SJCRH30 (cell line): ENCODE measurements around the gene IL10RB. TPM values are rescaled to one million over a fixed set of nuclear protein-coding genes. Genes with fewer than 3 reads are reported as not detected.
"Not testable (repeated sequence)": the region's sequence is repeated elsewhere in the genome, so short reads cannot be mapped to it uniquely, and the experiment has no call there.

Source experiments
- DNase-seq, 2 experiments: peaks; one replicate each; pipeline ENCODE4 v3.0.0-alpha.2; 2015 to 2020
- H3K27ac ChIP-seq: fragments of 250-450 bp; sonication (Bioruptor Pico); 2 replicates; pipeline ENCODE4 v1.5.1; 2020; ENCODE audit warnings: mild to moderate bottlenecking, moderate library complexity
- H3K27me3 ChIP-seq: fragments of 250-450 bp; sonication (Bioruptor Pico); 2 replicates; pipeline ENCODE4 v1.5.1; 2020; ENCODE audit warnings: mild to moderate bottlenecking, moderate library complexity
- H3K36me3 ChIP-seq: fragments of 250-450 bp; sonication (Bioruptor Pico); 2 replicates; pipeline ENCODE4 v1.5.1; 2020; ENCODE audit warnings: mild to moderate bottlenecking, moderate library complexity
- H3K4me1 ChIP-seq: fragments of 250-450 bp; sonication (Bioruptor Pico); 2 replicates; pipeline ENCODE4 v1.5.1; 2020; ENCODE audit warnings: mild to moderate bottlenecking, moderate library complexity
- H3K4me3 ChIP-seq: fragments of 250-450 bp; sonication (Bioruptor Pico); 2 replicates; pipeline ENCODE4 v1.5.1; 2020; ENCODE audit warnings: mild to moderate bottlenecking, moderate library complexity
- H3K9me3 ChIP-seq: fragments of 250-450 bp; sonication (Bioruptor Pico); replicated peaks from 2 replicates; pipeline ENCODE4 v1.5.1; 2020; ENCODE audit warnings: mild to moderate bottlenecking, moderate library complexity
- total RNA-seq: library from RNA; depleted of rRNA; stranded (reverse); fragments of >200 nt; shearing (Covaris generic); gene quantifications from 2 replicates; pipeline ENCODE4 v1.2.3, GENCODE V29; 2014

Gene IL10RB
- total RNA-seq, 1 experiment from 2014 or later, result 8.8 TPM

DNA sequence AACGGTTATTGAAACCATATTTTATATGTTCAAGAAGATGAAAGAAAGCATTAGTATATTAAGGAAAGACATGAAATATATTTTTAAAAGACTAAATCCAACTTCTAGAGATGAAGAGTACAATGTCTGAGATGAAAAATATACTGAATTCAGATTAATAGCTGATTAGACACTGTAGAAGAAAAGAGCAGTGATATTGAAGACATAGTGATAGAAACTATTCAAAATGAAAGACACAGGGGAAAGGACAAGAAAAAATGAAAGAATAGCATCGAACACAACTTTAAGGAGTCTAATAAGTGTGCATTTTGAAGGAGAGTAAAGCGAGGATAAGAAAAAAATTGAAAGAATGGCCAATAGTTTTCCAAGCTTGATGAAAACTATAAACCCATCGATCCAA lies 47.4 kb downstream of the IL10RB start:
- Histone ChIP-seq H3K4me1 (peaks cover 40% of the 10 kb centered on the region), H3K36me3 (no peaks in the 10 kb centered on the region), H3K4me3 (no peak overlapping the region), H3K9me3 (peaks cover 16% of the 10 kb centered on the region), H3K27ac (peak overlapping the region; percentile 15; the same call in 1 of the 2 replicates), H3K27me3 (no peaks in the 10 kb centered on the region)
- no peak for DNase-seq

DNA sequence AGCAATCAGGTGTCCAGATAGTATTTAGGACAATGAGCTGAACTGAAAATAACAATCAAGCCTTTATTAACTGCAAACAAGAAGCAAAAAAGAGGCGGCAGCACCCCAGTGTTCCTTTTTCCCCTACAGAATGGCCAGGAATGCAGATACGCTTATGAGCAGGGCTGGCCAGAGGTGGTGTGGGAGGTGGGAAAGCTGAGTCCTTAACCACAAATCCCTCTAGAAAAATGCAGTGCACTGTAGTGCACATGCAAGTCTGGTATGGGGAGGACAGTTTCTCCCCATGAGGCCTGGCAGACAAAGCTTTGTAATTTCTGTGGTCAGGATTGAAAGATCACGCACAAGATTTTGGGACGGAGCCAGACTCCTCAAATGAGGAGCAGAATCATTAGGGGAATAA lies 47.9 kb downstream of the IL10RB start:
- H3K36me3 ChIP-seq, result no peaks in the 10 kb centered on the region
- H3K27ac ChIP-seq, result peak overlapping the region; percentile 15
- DNase-seq, result peak; percentile 80 to 88
- H3K27me3 ChIP-seq, result no peaks in the 10 kb centered on the region
- H3K9me3 ChIP-seq, result peaks cover 16% of the 10 kb centered on the region
- no peak overlapping the region for H3K4me3 ChIP-seq
- peaks cover 37% of the 10 kb centered on the region for H3K4me1 ChIP-seq

DNA sequence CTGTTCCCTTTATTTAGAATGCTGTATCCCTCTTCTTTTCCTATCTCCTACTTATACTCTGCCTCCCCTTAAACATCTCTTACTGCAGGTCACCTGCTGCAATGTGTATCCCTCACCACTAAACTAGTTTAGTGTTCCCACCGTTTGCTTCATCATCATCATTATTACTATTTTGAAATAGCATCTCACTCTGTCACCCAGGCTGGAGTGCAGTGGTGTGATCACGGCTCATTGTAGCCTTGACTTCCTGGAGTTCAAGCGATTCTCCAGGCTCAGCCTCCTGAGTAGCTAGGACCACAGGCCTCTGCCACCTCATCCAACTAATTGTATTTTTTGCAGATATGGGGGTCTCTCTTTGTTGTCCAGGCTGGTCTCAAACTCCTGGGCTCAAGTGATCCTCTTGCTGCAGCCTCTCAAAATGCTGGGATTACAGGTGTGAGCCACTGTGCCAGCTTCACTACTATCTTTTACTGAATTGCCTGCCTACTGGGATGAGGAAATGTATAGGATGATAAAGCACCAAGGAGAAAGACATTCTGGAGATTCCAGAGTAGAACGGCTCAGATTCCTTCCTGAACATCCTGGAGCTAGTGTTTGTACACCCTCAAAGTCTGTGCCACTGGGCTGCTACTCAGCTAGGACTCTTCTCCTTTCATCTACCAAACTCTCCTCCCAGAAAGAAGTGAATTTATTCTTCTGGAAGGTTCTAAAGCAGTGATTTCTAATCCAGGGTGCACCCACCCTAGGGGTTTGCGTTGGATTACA lies 50.0 kb downstream of the IL10RB start:
- H3K4me1 ChIP-seq, result peaks cover 30% of the 10 kb centered on the region
- no peak for DNase-seq
- H3K27ac ChIP-seq, result no peak overlapping the region
- no peaks in the 10 kb centered on the region for H3K36me3 ChIP-seq
- no peaks in the 10 kb centered on the region for H3K27me3 ChIP-seq
- H3K9me3 ChIP-seq, result peaks cover 11% of the 10 kb centered on the region
- H3K4me3 ChIP-seq, result no peak overlapping the region

DNA sequence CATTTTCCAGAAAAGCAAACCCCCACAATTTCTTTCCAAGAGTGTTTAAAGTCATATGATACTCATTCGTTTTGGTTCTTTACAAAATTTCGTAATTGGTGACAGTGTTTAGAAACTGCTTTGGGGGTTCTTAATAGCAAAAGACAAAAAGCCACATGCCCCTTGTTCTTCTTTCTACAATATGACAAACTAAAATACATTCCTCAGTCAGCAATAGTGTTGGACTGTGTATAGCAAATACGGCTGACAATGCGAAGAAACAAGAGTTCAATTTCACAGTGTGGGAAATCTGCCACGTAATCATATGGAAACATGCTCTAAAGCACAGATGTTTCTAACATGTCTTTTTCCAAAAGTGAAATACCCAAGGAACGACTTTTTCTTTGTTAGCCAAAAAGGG lies 51.0 kb downstream of the IL10RB start:
- no peak overlapping the region for H3K27ac ChIP-seq
- H3K4me1 ChIP-seq, result peaks cover 26% of the 10 kb centered on the region
- no peaks in the 10 kb centered on the region for H3K27me3 ChIP-seq
- H3K4me3 ChIP-seq, result no peak overlapping the region
- H3K9me3 ChIP-seq, result peaks cover 11% of the 10 kb centered on the region
- H3K36me3 ChIP-seq, result no peaks in the 10 kb centered on the region
- DNase-seq, result no peak

DNA sequence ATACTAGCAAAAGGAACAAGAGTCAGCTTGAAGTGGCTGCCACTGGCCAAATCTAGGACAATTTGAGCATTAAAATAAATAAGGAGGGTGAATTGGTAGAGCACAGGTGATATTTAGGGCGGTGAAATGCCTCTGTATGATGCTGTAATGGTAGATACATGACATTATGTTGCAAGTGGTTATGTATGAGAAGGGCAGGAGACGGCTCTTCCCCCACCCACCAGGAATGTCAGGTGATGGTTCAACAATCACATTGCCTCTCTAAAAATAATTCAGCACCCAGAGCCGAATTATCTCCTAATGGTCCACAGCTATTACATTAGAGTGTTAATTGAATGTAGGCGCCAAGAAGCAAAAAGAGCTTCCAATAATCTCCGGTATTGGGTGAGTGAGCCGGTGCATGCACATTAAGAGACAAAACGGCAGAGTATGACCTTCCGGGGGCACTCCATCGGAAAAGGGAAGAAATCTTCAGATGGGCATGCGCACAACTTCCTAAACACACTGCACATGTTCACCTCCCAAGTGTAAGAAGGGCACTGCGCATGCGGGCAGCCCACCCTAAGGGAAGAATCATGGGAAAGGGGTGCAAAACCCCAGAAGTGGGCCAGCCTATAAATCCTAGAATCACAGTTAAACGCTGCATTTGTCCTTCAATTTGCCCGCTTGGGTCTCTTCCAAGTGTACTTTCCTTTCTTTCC lies 51.8 kb downstream of the IL10RB start:
- Histone ChIP-seq H3K4me3 (no peak overlapping the region), H3K27ac (no peak overlapping the region)

DNA sequence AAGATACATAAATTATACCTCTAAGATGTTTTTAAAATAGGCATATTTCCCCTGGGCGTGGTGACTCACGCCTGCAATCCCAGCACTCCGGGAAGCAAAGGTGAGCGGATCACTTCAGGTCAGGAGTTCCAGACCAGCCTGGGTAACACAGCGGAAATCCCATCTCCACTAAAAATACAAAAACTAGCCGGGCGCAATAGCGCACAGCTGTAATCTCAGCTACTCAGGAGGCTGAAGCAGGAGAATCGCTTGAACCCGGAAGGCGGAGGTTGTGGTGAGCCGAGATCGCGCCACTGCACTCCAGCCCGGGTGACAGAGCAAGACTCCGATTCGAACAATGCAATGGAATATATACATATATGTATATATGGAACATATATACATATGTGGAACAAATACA lies 54.8 kb downstream of the IL10RB start:
- not testable (repeated sequence) for H3K27me3 ChIP-seq, H3K9me3 ChIP-seq, DNase-seq, H3K4me3 ChIP-seq, H3K4me1 ChIP-seq, H3K27ac ChIP-seq, H3K36me3 ChIP-seq

More for the DNA sequence above, 51.8 kb downstream of the IL10RB start:
- Histone ChIP-seq H3K4me1 (peaks cover 22% of the 10 kb centered on the region), H3K9me3 (peaks cover 11% of the 10 kb centered on the region), H3K27me3 (no peaks in the 10 kb centered on the region), H3K36me3 (no peaks in the 10 kb centered on the region)
- DNase-seq, result no peak

DNA sequence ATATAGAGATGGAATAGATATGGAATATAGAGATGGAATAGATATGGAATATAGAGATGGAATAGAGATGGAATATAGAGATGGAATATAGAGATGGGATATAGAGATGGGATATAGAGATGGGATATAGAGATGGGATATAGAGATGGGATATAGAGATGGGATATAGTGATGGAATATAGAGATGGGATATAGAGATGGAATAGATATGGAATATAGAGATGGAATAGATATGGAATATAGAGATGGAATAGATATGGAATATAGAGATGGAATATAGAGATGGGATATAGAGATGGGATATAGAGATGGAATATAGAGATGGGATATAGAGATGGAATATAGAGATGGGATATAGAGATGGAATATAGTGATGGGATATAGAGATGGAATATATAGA lies 57.4 kb downstream of the IL10RB start:
- not testable (repeated sequence) for H3K36me3 ChIP-seq, DNase-seq, H3K27ac ChIP-seq, H3K4me1 ChIP-seq, H3K9me3 ChIP-seq, H3K27me3 ChIP-seq
- peak overlapping the region; percentile 92 for H3K4me3 ChIP-seq

DNA sequence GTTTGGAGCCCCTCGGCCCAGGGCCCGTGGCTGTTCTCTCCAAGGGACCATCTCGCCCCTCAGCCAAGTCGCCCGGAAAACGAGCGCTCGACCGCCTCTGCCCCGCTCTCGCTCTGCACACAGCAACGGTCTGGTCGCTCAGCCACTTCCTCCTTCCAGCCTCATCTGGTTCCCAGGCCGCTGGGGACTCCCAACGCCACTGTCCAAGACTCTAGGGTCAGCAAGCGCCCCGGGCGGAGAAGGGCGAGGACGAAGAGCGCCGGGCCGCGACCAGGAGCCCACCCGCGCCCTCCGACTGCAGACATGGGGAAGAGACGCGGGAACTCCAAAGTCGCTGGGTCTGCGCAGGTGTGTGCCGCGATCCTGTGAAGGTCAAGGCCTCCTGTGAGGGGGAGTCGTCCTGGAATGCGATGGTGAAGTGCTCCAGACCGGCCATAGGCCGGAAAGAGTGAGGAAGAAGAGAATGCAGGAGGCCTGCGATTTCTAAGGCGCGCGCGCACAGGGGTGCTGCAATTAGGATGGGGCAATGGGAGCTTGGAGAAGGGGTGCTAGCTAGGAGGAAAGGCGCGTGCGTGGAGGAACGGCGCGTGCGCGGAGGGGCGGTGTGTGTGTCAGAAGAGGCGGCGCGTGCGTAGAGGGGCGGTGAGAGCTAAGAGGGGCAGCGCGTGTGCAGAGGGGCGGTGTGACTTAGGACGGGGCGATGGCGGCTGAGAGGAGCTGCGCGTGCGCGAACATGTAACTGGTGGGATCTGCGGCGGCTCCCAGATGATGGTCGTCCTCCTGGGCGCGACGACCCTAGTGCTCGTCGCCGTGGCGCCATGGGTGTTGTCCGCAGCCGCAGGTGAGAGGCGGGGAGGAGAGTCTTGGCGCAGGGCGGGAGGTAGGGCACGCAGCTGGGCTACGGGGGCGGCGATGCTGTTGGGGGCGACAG lies 58.4 kb downstream of the IL10RB start, which contains the start of gene IFNAR1:
IFNAR1 (plus strand) TSS at position 680 of the 931 bp plus-strand sequence; CDS start at position 766, 86 bp downstream.
- H3K4me3 ChIP-seq, result peak within 1 kb of the TSS; percentile 92
- no peaks in the 10 kb centered on the region for H3K36me3 ChIP-seq
- H3K4me1 ChIP-seq, result peaks cover 11% of the 10 kb centered on the region; the same call in 1 of the 2 replicates
- no peaks in the 10 kb centered on the region for H3K9me3 ChIP-seq
- DNase-seq, result peak; percentile 99 to 100
- H3K27me3 ChIP-seq, result no peaks in the 10 kb centered on the region
- peak within 1 kb of the TSS; percentile 90 for H3K27ac ChIP-seq

DNA sequence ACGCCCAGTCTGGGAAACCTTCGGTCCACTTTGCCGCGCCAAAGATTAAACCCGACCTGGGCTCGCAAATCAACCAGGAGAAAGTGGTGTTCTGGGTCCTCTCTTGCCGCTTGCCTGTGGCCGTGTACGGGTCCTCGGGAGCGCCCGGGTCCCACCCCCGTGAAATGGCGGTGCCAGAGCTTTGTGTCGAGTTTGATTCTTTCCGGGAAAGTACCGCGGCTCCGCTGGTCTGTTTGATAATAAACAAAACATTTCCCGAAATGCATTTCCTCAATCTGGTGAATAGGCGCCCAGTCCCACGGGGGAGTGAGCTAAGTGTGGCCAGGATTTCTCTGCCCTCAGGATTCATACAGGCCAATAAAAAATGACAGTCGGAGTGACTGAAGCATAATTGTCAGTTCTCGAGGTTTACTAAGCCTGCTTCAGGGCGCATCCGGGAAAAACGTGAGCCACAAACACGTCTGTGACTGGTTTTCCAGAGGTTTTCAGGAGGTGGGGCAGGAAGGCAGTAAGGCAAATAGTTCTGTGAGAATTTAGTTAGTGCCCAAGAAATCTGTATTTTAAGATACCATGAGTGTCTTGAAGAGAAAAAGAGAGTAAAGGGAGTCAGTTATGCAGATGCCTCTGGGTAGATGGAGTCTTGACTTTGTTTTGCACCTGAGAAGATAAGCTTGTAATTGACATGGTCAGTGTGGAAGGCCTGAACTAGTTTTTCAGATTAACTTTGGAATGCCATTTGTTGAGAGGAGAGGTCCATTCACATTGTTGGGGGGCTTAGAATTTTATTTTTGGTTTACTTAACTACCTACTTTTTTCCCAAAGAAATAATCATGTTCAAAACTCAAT lies 59.3 kb downstream of the IL10RB start:
- DNase-seq, result peak; percentile 68 to 75
- no peaks in the 10 kb centered on the region for H3K9me3 ChIP-seq
- H3K4me1 ChIP-seq, result peaks cover 12% of the 10 kb centered on the region; the same call in 1 of the 2 replicates
- peak overlapping the region; percentile 90 for H3K27ac ChIP-seq
- H3K27me3 ChIP-seq, result no peaks in the 10 kb centered on the region
- peaks cover 2% of the 10 kb centered on the region for H3K36me3 ChIP-seq
- peak overlapping the region; percentile 92 for H3K4me3 ChIP-seq

DNA sequence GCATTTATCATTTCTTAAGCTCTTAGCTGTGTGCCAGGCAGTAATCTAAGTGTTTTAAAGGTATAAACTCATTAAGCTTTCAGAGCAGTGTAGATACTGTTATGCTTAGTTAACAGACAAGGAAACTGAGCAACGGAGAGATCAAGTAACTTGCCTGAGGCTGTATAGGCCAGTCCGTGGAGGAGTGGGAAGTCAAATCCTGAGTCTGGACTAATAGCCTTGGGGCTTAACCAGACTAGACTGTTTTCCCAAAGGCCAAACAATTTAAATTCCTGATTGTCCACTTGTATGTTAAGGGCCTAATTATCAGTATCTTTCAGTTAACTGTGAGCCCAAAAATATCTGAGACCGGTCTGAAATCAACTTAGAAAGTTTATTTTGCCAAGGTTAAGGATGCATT lies 61.2 kb downstream of the IL10RB start:
- no peak for DNase-seq
- peaks cover 12% of the 10 kb centered on the region; the same call in 1 of the 2 replicates for H3K4me1 ChIP-seq
- H3K9me3 ChIP-seq, result peaks cover 7% of the 10 kb centered on the region
- H3K36me3 ChIP-seq, result peaks cover 17% of the 10 kb centered on the region
- no peak overlapping the region for H3K4me3 ChIP-seq
- H3K27ac ChIP-seq, result no peak overlapping the region
- no peaks in the 10 kb centered on the region for H3K27me3 ChIP-seq

DNA sequence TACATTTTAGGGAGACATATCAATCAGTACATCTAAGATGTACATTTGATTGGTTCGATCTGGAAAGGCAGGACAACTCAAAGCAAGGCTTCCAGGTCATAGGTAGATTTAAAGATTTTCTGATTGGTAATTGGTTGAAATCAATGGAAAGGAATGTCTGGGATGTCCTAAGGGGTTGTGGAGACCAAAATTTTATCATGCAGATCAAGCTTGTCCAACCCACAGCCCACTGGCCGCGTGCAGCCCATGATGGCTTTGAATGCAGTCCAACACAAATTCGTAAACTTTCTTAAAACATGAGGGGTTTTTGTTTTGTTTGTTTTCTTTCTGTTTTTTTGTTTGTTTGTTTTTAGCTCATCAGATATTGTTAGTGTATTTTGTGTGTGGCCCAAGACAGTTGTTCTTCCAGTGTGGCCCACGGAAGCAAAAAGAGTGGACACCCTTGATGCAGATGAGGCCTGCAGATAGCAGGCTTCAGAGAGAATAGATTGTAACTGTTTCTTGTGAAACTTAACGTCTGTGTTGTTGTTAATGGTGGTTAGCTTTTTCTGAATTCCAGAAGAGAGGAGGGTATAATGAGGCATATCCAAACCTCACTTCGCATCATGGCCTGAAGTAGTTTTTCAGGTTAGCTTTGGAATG lies 61.7 kb downstream of the IL10RB start:
- Histone ChIP-seq H3K27ac (no peak overlapping the region), H3K27me3 (no peaks in the 10 kb centered on the region), H3K9me3 (peaks cover 12% of the 10 kb centered on the region), H3K4me3 (no peak overlapping the region), H3K36me3 (peaks cover 23% of the 10 kb centered on the region), H3K4me1 (peaks cover 12% of the 10 kb centered on the region; the same call in 1 of the 2 replicates)
- no peak for DNase-seq

DNA sequence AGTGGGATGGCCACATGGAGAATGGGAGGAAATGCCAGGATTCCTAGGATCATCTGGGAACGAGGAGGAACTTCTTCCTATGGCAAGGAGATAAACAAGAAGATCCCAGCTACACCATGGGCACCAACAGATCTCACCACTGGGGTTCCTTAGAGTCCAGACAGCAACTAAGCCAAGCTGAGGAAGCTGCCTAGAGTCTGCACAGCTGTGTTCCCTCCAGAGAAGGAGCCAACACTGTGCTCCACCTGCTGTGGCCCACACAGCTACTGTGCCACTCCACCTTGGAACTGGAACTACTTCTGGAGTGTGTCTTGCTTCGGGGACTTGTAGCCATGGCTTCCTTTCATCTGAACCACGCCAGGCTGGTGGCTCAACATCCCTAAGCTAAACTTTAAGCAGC lies 64.6 kb downstream of the IL10RB start:
- Histone ChIP-seq H3K4me1 (peaks cover 11% of the 10 kb centered on the region; the same call in 1 of the 2 replicates), H3K27ac (no peak overlapping the region), H3K36me3 (peaks cover 39% of the 10 kb centered on the region), H3K9me3 (peaks cover 26% of the 10 kb centered on the region), H3K4me3 (no peak overlapping the region), H3K27me3 (no peaks in the 10 kb centered on the region)
- no peak for DNase-seq

DNA sequence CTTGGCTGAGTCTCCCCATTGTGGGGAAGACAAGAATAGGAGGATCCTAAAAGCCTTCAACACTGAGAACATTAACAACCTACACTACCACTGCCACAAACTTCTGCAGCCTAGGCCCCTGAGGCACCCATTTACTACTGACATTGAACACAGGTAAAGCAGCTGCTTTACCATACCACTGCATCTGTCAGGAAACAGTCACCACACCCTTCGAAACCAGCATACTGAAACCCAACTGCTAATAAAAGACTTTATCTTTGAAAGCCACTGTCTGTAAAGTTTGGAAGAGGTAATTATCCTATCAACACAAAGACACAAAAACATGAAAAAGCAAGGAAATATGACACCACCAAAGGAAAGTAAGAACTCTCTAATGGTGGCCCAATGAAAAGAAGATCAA lies 66.0 kb downstream of the IL10RB start:
- H3K27ac ChIP-seq, result no peak overlapping the region
- H3K9me3 ChIP-seq, result peaks cover 26% of the 10 kb centered on the region
- H3K4me3 ChIP-seq, result no peak overlapping the region
- no peaks in the 10 kb centered on the region for H3K27me3 ChIP-seq
- no peak for DNase-seq
- peaks cover 44% of the 10 kb centered on the region for H3K36me3 ChIP-seq
- peaks cover 7% of the 10 kb centered on the region; the same call in 1 of the 2 replicates for H3K4me1 ChIP-seq
